Measurements from ENCODE around the gene SPATA4.

GRCh38 chr4:176238826-176239225 is 43.4 kb upstream of the SPATA4 start:
- TF ChIP-seq CTCF (conservative IDR thresholded peaks at IDR 0.05 in 1 of 2, IDR thresholded peaks at IDR 0.05 in 1 of 2; ENCODE audit: extremely low read depth in 1 of 2, insufficient read depth in 1 of 2, low read depth in 1 of 2, low read length in 2 of 2), result no peak
- TF ChIP-seq EZH2 (IDR thresholded peaks at IDR 0.05; ENCODE audit: borderline replicate concordance, low read length), result no peak
